DND-41 (cell line): Measurements from ENCODE around the gene MANSC4.

Experiments
- ATAC-seq: fragments of 200-7000 bp; cut with Tn5 transposase; 3 replicates; pipeline ENCODE4 v1.9.1; 2021; ENCODE audit warnings: low read depth; ENCODE audit not compliant: insufficient read depth
- DNase-seq: peaks from one replicate; pipeline ENCODE4 v3.0.0-alpha.2; 2020
- H2AFZ ChIP-seq: 2 replicates; pipeline ENCODE4 v1.6.0; 2012; ENCODE audit warnings: low read depth, low read length
- H3K27ac ChIP-seq: 2 replicates; pipeline ENCODE4 v1.5.1; 2012; ENCODE audit warnings: low read length, inconsistent platforms
- H3K27me3 ChIP-seq: fragments of 200-600 bp; sonication (generic); 2 replicates; pipeline ENCODE4 v1.6.0; 2012; ENCODE audit warnings: low read length, mild to moderate bottlenecking, inconsistent platforms; ENCODE audit not compliant: insufficient read depth, poor library complexity
- H3K36me3 ChIP-seq: 2 replicates; pipeline ENCODE4 v1.5.1; 2012; ENCODE audit warnings: low read length, inconsistent platforms; ENCODE audit not compliant: insufficient read depth
- H3K4me1 ChIP-seq: 2 replicates; pipeline ENCODE4 v1.5.1; 2012; ENCODE audit warnings: mild to moderate bottlenecking, low read length; ENCODE audit not compliant: insufficient read depth
- H3K4me2 ChIP-seq: 2 replicates; pipeline ENCODE4 v1.6.0; 2012; ENCODE audit warnings: mild to moderate bottlenecking, moderate library complexity, low read length, inconsistent platforms; ENCODE audit not compliant: insufficient read depth
- H3K4me3 ChIP-seq, 2 experiments: fragments of 200-600 bp in 1 of 2; shearing (Covaris generic) in 1 of 2; 2 replicates each; pipeline ENCODE4 v1.5.1; 2012 to 2016; ENCODE audit warnings: inconsistent platforms in 2 of 2, low read length in 2 of 2, mild to moderate bottlenecking in 2 of 2, low read depth in 1 of 2, moderate library complexity in 1 of 2
- H3K79me2 ChIP-seq: 2 replicates; pipeline ENCODE4 v1.6.0; 2012; ENCODE audit warnings: low read length, inconsistent platforms; ENCODE audit not compliant: insufficient read depth
- H3K9ac ChIP-seq: 2 replicates; pipeline ENCODE4 v1.6.0; 2012; ENCODE audit warnings: low read depth, mild to moderate bottlenecking, inconsistent platforms, low read length, moderate library complexity
- H3K9me3 ChIP-seq: 2 replicates; pipeline ENCODE4 v1.5.1; 2012; ENCODE audit warnings: low read length, moderate library complexity, mild to moderate bottlenecking, inconsistent platforms; ENCODE audit not compliant: insufficient read depth, severe bottlenecking
- H4K20me1 ChIP-seq: 2 replicates; pipeline ENCODE4 v1.6.0; 2012; ENCODE audit warnings: low read length; ENCODE audit not compliant: insufficient read depth
- CTCF ChIP-seq: IDR thresholded peaks from 2 replicates; pipeline ENCODE4 v1.5.1; 2012; ENCODE audit warnings: borderline replicate concordance, low read length, moderate library complexity, mild to moderate bottlenecking; ENCODE audit not compliant: poor library complexity, severe bottlenecking; ENCODE audit errors: extremely low read depth
- EZH2 ChIP-seq: IDR thresholded peaks from 3 replicates; pipeline ENCODE4 v1.6.1; 2012; ENCODE audit warnings: borderline replicate concordance, low read depth, mild to moderate bottlenecking, moderate library complexity, low read length, inconsistent platforms; ENCODE audit not compliant: severe bottlenecking

The MANSC4 gene

GRCh38 chr12:27733791-27734190, 46.2 kb downstream of the MANSC4 start:
- peaks cover 2% of the 10 kb centered on the region; the same call in 1 of the 2 replicates for H4K20me1 ChIP-seq
- H3K4me3 ChIP-seq = no peak overlapping the region
- no peaks in the 10 kb centered on the region for H3K9me3 ChIP-seq
- H3K27ac ChIP-seq = no peak overlapping the region
- H3K4me1 ChIP-seq = no peaks in the 10 kb centered on the region
- TF ChIP-seq EZH2 (no peak), CTCF (no peak)
- no peak overlapping the region for H3K4me2 ChIP-seq
- peaks cover 71% of the 10 kb centered on the region for H3K36me3 ChIP-seq
- H3K79me2 ChIP-seq = 0 out of 2 replicates have a peak, but pooled peaks cover 2% of the 10 kb centered on the region
- DNase-seq = no peak
- no peaks in the 10 kb centered on the region for H3K27me3 ChIP-seq
- no peak for ATAC-seq
- no peak overlapping the region for H3K9ac ChIP-seq
- no peak overlapping the region for H2AFZ ChIP-seq

- Histone ChIP-seq H3K4me2 (no peak overlapping the region), H3K9ac (no peak overlapping the region), H4K20me1 (peaks cover 2% of the 10 kb centered on the region; the same call in 1 of the 2 replicates), H3K27me3 (no peaks in the 10 kb centered on the region), H3K4me3 (no peak overlapping the region), H3K36me3 (peaks cover 69% of the 10 kb centered on the region), H3K79me2 (0 out of 2 replicates have a peak, but pooled peaks cover 3% of the 10 kb centered on the region), H3K4me1 (no peaks in the 10 kb centered on the region), H2AFZ (no peak overlapping the region), H3K27ac (no peak overlapping the region), H3K9me3 (no peaks in the 10 kb centered on the region)
- ATAC-seq (peak; percentile 76), DNase-seq (peak; percentile 38)
- TF ChIP-seq EZH2 (no peak), CTCF (peak; percentile 86)
These were observed 46.9 kb downstream of the MANSC4 start for GRCh38 chr12:27733052-27733656.

GRCh38 chr12:27732281-27732680, 47.8 kb downstream of the MANSC4 start:
- no peak overlapping the region for H3K27ac ChIP-seq
- H3K79me2 ChIP-seq = 0 out of 2 replicates have a peak, but pooled peaks cover 3% of the 10 kb centered on the region
- TF ChIP-seq CTCF (peak; percentile 58), EZH2 (no peak)
- H4K20me1 ChIP-seq = peaks cover 2% of the 10 kb centered on the region; the same call in 1 of the 2 replicates
- H3K4me3 ChIP-seq = no peak overlapping the region
- no peaks in the 10 kb centered on the region for H3K27me3 ChIP-seq
- H3K9ac ChIP-seq = no peak overlapping the region
- peaks cover 64% of the 10 kb centered on the region for H3K36me3 ChIP-seq
- H3K4me1 ChIP-seq = no peaks in the 10 kb centered on the region
- DNase-seq (peak; percentile 31), ATAC-seq (peak; percentile 86)
- H3K9me3 ChIP-seq = no peaks in the 10 kb centered on the region
- H2AFZ ChIP-seq = no peak overlapping the region
- no peak overlapping the region for H3K4me2 ChIP-seq
